NCI-H82 (cell line): ENCODE measurements around the gene ZNF598.
"Not testable (repeated sequence)": the region's sequence is repeated elsewhere in the genome, so short reads cannot be mapped to it uniquely, and the experiment has no call there.

ENCODE experiments used
- DNase-seq: peaks from one replicate; lab custom pipeline; 2025; lab: John Stamatoyannopoulos, UW

ZNF598 gene

GRCh38 chr16:2040041-2040786, 30.6 kb upstream of the ZNF598 start:
- DNase-seq, result no peak

DNA sequence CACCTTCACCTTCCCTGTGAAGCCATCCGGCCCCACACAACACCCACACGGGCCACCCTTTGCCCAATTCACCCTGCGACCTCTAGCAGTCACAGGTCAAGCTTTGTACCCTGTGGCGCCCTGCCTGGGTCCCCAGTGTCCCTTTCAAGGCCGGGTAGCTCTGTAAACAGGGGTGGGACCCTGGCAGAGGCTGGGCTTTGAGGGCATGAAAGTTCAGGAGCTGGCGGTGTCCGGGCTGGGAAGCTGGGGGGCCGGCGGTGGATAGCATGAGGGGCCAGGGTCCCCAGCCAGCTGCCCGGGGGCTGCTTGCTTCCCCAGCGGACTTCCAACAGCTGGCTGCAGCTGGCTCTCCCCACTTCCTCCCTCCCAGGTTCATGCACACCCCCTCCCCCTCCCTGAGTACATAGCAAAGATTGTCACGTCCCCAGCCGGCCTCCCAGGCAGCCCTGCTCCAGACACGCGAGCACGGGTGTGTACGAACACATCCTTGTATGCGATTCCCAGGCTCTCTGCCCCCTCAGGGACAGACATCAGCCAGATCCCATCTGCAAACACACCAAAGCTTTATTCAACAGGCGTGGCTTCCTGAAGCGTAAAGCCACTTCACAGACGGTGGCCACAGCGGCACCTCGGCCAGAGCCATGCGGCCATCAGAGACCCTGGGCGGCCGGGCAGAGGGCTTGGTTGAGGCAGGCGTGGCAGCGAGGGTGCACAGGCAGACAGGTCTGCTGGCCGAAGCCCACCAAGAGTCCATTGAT, 29.8 kb upstream of the ZNF598 start:
- DNase-seq, result no peak

DNA sequence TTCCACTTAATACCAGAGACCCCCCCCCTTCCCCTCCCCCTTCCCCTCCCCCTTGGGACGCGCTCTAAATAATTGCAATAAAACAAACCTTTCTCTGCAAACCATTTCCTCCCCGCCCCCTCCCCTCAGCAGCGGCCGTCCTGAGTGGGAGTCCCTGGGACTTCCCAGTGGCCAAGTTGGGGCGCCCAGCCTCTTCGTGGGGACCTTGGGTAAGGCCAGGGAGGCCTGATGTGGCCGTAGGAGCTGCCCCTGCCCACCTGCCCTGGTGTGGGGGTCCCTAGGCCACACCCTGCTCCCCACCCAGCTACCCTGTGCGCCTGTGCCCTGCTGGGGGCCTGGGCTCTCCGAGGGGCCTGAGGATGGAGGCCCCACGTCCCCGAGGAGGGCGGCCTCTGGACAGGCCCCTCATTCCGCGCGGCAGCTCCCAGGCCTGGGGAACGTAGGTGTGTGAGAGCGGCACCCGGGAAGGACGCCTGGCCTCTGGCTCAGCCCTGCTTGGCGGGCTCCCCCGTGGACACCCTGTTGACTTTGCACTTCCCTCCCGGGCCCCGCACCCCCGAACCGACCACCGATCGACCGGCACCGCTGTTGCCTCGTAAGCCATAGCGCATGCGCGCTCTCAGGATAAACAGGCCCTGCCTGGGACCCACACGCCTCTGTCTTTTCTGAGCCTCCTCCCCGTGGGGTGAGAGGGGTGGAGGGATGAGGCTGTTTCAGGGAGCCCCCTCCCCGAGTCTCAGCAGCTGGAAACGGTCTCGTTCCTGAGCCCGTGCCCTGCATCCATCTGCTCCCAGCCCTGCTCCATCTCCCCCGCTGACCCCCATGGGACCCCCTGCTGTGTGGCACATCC, 29.0 kb upstream of the ZNF598 start:
- DNase-seq, result no peak

- DNase-seq, result no peak
Observed at GRCh38 chr16:2037647-2038381, 28.2 kb upstream of the ZNF598 start.

DNA sequence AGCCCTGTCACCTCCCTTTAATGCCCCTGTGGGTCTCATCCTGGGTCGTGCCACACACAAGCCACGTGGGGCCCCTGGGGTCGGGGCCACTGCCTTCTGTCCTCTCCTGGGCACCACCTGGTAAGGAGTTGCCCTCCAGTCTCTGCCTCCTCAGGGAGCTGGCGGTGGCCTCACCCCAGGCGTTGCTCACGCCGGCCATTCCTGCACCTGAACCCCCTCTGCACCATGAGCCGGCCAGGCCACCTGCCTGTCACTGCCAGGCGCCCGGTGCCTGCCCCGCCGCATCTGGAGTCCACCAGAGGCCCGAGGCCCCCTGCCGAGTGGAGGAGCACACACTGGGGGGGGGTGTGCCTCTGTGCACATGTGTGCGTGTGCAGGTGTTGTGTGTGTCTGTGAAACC, 27.5 kb upstream of the ZNF598 start:
- DNase-seq, result no peak

DNA sequence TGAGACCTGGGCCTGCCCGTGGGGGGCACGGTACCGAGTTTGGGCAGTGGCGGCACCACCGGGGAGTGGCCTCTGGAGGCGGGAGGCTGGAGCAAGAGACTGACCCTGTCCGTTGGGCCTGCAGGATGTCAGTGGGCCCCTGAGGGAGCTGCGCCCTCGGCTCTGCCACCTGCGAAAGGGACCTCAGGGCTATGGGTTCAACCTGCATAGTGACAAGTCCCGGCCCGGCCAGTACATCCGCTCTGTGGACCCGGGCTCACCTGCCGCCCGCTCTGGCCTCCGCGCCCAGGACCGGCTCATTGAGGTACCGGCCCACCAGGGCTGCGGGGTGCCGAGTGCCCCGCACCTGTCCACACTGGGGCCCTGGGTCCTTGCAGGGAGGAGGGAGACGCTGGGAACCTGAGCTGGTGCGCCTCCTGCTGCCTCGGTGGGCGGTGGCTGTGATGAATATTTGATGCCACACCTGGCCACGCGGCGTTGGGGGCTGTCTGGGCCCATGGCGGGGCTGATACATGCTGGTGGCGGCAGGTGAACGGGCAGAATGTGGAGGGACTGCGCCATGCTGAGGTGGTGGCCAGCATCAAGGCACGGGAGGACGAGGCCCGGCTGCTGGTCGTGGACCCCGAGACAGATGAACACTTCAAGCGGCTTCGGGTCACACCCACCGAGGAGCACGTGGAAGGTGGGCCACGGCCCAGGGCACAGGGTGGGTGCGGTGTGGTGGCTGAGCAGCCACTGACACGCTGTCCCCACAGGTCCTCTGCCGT, 26.8 kb upstream of the ZNF598 start:
- no peak for DNase-seq

DNA sequence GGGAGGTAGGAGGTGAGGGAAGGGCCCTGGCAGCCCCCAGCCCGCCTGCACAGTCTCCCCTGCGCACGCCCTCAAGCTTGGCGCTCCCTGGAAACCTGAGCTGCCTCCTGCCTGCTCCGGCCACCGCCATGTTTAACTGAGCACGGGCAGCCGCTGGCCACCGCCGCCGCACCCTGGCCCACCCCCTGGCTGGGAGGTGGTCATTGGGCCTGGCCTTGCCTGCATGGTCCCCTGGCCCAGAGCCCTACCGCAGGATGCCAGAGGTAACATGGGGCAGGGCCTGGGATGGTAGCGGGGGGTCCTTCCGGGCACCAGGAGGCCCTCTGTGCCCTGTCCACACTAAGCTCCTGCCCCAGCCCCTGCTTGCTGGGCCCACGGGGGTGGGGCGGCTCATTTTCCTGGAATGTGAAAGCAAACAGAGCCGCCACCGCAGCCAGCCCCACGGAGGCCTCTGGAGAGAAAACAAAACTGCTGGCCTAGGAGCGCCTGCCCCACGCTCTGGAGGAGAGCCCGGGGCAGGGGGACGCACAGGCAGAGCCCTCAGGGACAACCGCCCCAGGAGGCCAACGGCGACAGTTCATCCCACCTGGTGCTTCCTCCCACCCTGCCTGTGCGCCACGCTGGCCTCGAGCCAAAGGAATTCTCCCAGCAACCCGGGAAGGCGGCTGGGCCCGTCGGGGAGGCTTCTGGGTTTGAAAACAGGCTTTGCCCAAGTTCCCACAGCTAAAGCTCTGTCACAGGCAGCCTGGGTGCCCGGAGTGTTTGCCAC, 26.0 kb upstream of the ZNF598 start:
- DNase-seq, result peak; percentile 68

- DNase-seq, result no peak
Observed at GRCh38 chr16:2034696-2035430, 25.2 kb upstream of the ZNF598 start.

DNA sequence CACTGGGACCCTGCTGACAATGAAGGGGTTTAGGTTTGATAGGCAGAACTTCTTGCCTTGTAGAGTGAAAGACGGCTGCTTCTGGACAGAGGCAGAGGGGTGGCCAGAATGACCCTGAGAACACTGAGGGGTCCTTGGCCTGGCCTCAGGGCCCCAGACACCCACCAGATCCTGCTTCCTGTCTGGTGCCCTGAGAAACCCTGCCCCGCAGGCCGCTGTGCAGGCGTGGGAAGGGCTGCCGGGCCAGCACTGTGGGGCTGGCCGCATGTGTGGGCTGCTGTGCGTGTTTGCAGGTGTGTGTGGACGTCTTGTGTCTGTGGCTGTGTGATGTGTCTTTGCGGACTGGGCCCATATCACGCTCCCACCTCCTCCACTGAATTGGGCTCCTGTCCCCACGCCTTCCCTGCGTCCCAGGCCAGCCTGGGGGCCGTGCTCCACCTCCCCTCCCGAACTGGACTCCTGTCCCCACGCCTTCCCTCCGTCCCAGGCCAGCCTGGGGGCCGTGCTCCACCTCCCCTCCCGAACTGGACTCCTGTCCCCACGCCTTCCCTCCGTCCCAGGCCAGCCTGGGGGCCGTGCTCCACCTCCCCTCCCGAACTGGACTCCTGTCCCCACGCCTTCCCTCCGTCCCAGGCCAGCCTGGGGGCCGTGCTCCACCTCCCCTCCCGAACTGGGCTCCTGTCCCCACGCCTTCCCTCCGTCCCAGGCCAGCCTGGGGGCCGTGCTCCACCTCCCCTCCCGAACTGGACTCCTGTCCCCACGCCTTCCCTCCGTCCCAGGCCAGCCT, 24.5 kb upstream of the ZNF598 start:
- not testable (repeated sequence) for DNase-seq

DNA sequence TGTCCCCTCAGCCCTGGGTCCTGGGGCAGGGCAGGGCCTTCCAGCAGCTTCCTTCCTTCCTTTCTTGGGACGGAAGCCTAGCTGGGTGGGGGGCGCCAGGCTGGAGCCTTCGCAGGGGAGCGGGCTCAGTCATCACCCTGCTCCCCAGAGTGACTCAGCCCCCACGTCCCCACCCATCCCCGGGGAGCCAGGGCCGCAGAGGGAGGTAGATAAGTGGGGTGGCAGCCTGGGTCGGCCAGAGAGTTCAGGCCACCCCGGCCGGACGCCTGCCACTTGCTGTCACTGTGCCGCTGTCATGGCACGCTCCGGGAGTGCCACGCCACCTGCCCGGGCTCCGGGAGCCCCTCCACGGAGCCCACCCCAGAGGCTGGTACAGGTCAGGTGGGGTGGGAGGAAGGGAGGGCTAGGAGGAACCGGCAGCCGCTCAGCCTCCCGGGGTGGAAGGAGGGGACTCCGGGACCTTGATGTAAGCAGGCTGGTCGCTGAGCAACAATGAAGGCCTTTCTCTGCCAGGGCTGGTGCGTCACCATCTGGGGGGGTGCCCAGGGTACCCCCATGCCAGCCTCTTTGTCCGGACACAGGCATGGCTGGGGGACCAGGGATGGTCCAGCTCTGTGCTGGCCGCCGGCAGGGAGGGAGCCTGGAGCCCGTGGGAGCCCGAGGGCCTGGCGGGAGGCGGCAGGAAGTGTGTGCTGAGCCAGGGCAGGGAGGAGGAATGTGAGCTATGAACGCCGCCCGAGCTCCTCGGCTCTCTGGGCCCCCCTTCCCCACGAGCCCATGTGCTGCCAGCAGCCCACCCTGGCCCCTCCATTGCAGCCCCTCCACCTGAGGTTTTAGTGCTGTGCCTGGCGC, 23.7 kb upstream of the ZNF598 start:
- no peak for DNase-seq

GRCh38 chr16:2032285-2033056, 22.9 kb upstream of the ZNF598 start:
- no peak for DNase-seq

DNA sequence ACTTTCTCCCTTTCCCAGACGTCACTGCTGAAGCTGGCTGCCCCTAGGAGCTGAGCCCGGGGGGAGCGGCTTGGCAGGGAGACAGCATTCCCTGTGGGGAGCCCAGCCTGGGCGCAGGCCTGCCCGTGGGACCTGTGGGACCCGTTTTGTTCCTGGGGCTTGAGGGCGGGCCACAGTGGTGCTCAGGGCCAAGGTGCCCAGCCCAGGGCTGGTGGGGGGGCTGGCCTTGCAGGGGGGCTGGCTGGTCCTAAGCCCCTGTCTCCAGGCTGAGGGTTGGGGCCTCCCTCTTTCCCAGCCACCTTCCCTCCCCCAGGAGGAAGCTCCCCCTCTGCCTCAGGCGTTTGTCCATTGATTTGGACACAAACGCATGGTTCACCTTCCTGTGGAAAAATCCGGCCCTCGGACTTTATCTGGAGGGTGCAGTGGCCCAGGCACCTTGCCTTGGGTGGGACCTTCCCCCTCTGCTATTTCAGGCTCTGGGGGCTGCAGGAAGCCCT, 21.5 kb upstream of the ZNF598 start:
- no peak for DNase-seq

GRCh38 chr16:2030036-2030435, 20.4 kb upstream of the ZNF598 start:
- DNase-seq, result no peak

DNA sequence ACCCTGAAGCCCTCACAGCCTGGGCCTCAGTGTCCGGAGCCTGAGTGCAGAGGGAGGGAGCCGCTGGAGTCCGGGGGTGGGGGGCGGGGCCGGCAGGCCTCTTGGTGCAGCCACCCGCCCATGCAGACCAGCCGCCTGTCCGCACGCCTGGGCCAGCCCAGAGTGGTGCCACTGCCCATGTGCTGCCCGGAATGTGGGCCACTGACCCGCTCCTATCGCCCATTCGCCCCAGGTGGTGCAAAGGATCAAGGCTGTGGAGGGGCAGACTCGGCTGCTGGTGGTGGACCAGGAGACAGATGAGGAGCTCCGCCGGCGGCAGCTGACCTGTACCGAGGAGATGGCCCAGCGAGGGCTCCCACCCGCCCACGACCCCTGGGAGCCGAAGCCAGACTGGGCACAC, 19.7 kb upstream of the ZNF598 start:
- no peak for DNase-seq

- DNase-seq, result no peak
Observed at GRCh38 chr16:2028620-2029220, 19.1 kb upstream of the ZNF598 start.

DNA sequence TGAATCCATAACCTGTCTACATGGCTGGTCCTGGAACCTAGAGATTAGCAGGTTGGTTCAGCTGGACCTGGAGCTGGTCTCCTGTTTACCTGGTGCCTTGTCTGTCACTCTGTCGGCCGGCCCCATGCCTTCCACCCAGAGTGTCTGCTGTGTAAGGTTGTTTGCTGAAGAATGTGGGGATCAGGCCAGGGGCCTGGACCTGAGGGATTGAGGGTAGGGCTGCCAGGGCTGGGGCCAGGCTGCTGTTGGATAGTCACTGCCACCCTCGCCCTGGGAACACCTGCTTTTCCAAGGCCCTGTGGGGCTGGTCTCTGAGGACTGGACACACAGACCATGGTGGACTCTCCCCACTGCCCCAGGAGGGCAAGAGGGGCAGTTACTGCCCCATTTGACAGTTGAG, 18.5 kb upstream of the ZNF598 start:
- DNase-seq, result no peak
